Measurements from ENCODE around the gene BRAT1.
"Not testable (repeated sequence)": the region's sequence is repeated elsewhere in the genome, so short reads cannot be mapped to it uniquely, and the experiment has no call there.

The BRAT1 gene

GRCh38 chr7:2540133-2540532 lies 15.2 kb downstream of the BRAT1 start:
- FAIRE-seq (no peak), DNase-seq (ENCODE audit: insufficient read length, low spot score) (no peak)
- no peak for TF ChIP-seq CTCF (IDR thresholded peaks at IDR 0.05; ENCODE audit: insufficient read depth, missing control alignments)

GRCh38 chr7:2539031-2539911 lies 16.1 kb downstream of the BRAT1 start:
- DNase-seq (ENCODE audit: insufficient read length, low spot score) (no peak), FAIRE-seq (no peak)
- TF ChIP-seq CTCF (IDR thresholded peaks at IDR 0.05; ENCODE audit: insufficient read depth, missing control alignments), result no peak

- no peak for FAIRE-seq
- DNase-seq (ENCODE audit: insufficient read length, low spot score), result no peak
- no peak for TF ChIP-seq CTCF (IDR thresholded peaks at IDR 0.05; ENCODE audit: insufficient read depth, missing control alignments)
Observed at GRCh38 chr7:2537981-2538851, 17.1 kb downstream of the BRAT1 start.

- not testable (repeated sequence) for FAIRE-seq; DNase-seq (ENCODE audit: insufficient read length, low spot score)
Observed at GRCh38 chr7:2535872-2536627, 19.3 kb downstream of the BRAT1 start.

GRCh38 chr7:2534214-2534613 lies 21.1 kb downstream of the BRAT1 start:
- not testable (repeated sequence) for DNase-seq (ENCODE audit: insufficient read length, low spot score); FAIRE-seq

- not testable (repeated sequence) for FAIRE-seq; DNase-seq (ENCODE audit: insufficient read length, low spot score)
Observed at GRCh38 chr7:2533566-2533965, 21.8 kb downstream of the BRAT1 start.

GRCh38 chr7:2532816-2533215 lies 22.5 kb downstream of the BRAT1 start:
- not testable (repeated sequence) for FAIRE-seq; DNase-seq (ENCODE audit: insufficient read length, low spot score)

- not testable (repeated sequence) for FAIRE-seq
Observed at GRCh38 chr7:2532199-2532772, 23.0 kb downstream of the BRAT1 start.

GRCh38 chr7:2531796-2532110 lies 23.6 kb downstream of the BRAT1 start:
- FAIRE-seq; DNase-seq (ENCODE audit: insufficient read length, low spot score): not testable (repeated sequence)

More at GRCh38 chr7:2532199-2532772, 23.0 kb downstream of the BRAT1 start:
- not testable (repeated sequence) for DNase-seq (ENCODE audit: insufficient read length, low spot score)

- not testable (repeated sequence) for FAIRE-seq; DNase-seq (ENCODE audit: insufficient read length, low spot score)
Observed at GRCh38 chr7:2530994-2531795, 24.1 kb downstream of the BRAT1 start.

Data from D721Med (cell line).